ENCODE data around the gene TMEFF1.

Gene TMEFF1

GRCh38 chr9:100445161-100445902 lies 27.6 kb upstream of the TMEFF1 start:
- Histone ChIP-seq H3K4me3 (replicated peaks; ENCODE audit: low read depth, low read length) (no peak overlapping the region), H3K27me3 (replicated peaks; ENCODE audit: control insufficient read depth, insufficient read depth, low read length) (no peaks in the 10 kb centered on the region)
- DNase-seq (ENCODE audit: extremely low read depth, insufficient read length) = no peak

DNA sequence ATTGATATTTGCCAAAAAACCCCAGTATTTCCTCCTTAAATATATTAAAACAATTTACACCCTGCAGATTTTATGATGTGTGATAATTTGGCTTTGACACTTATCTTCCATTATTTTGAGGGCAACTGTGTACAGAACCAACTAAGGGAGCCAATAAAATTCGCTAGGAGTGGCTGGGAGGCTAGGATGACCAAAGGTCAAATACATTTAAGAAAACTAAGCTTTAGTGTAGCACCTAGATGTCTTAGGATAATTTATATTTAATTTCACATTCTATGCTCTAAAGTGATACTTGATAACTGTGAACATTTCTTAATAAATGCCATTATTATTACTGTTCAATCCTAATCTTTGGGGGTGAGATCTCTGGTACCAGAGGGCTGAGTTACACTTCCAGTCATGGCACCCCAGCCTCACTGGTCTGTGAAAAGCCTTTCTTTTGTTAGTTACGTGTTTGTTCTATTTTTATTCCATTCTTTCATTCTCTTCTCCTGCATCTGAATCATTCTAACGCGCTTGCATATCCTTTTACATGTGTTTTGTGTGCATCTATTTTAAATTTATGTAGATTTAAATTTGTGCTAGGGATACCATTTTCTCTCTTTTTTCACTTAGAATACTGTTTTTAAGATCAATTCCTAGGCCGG lies 26.9 kb upstream of the TMEFF1 start:
- no peak for TF ChIP-seq CTCF (IDR thresholded peaks at IDR 0.05; ENCODE audit: insufficient read depth, low read length, poor library complexity, severe bottlenecking)
- Histone ChIP-seq H3K27me3 (replicated peaks; ENCODE audit: control insufficient read depth, insufficient read depth, low read length) (no peaks in the 10 kb centered on the region), H3K36me3 (ENCODE audit: control insufficient read depth, insufficient read depth, low read length) (no peaks in the 10 kb centered on the region; the same call in 1 of the 2 replicates), H3K4me3 (replicated peaks; ENCODE audit: low read depth, low read length) (no peak overlapping the region)
- DNase-seq (ENCODE audit: extremely low read depth, insufficient read length) = no peak

More at GRCh38 chr9:100445161-100445902, 27.6 kb upstream of the TMEFF1 start:
- no peaks in the 10 kb centered on the region; the same call in 1 of the 2 replicates for H3K36me3 ChIP-seq (ENCODE audit: control insufficient read depth, insufficient read depth, low read length)
- TF ChIP-seq CTCF (IDR thresholded peaks at IDR 0.05; ENCODE audit: insufficient read depth, low read length, poor library complexity, severe bottlenecking) = no peak

GRCh38 chr9:100447041-100447440 lies 25.9 kb upstream of the TMEFF1 start:
- H3K4me3 ChIP-seq (replicated peaks; ENCODE audit: low read depth, low read length) = no peak overlapping the region
- no peak for DNase-seq (ENCODE audit: extremely low read depth, insufficient read length)
- H3K27me3 ChIP-seq (replicated peaks; ENCODE audit: control insufficient read depth, insufficient read depth, low read length) = no peaks in the 10 kb centered on the region
- TF ChIP-seq CTCF (IDR thresholded peaks at IDR 0.05; ENCODE audit: insufficient read depth, low read length, poor library complexity, severe bottlenecking) = no peak
- H3K36me3 ChIP-seq (ENCODE audit: control insufficient read depth, insufficient read depth, low read length) = no peaks in the 10 kb centered on the region; the same call in 1 of the 2 replicates

GRCh38 chr9:100448266-100448665 lies 24.7 kb upstream of the TMEFF1 start:
- no peaks in the 10 kb centered on the region; the same call in 1 of the 2 replicates for H3K36me3 ChIP-seq (ENCODE audit: control insufficient read depth, insufficient read depth, low read length)
- H3K4me3 ChIP-seq (replicated peaks; ENCODE audit: low read depth, low read length) = no peak overlapping the region
- no peak for DNase-seq (ENCODE audit: extremely low read depth, insufficient read length)
- no peak for TF ChIP-seq CTCF (IDR thresholded peaks at IDR 0.05; ENCODE audit: insufficient read depth, low read length, poor library complexity, severe bottlenecking)
- no peaks in the 10 kb centered on the region for H3K27me3 ChIP-seq (replicated peaks; ENCODE audit: control insufficient read depth, insufficient read depth, low read length)

- no peak for TF ChIP-seq CTCF (IDR thresholded peaks at IDR 0.05; ENCODE audit: insufficient read depth, low read length, poor library complexity, severe bottlenecking)
- H3K4me3 ChIP-seq (replicated peaks; ENCODE audit: low read depth, low read length) = no peak overlapping the region
- no peaks in the 10 kb centered on the region for H3K27me3 ChIP-seq (replicated peaks; ENCODE audit: control insufficient read depth, insufficient read depth, low read length)
- DNase-seq (ENCODE audit: extremely low read depth, insufficient read length) = no peak
- no peaks in the 10 kb centered on the region for H3K36me3 ChIP-seq (ENCODE audit: control insufficient read depth, insufficient read depth, low read length)
Measured at GRCh38 chr9:100449420-100449819, 23.5 kb upstream of the TMEFF1 start.
